Astrocyte (in vitro differentiated cells and primary cell): ENCODE measurements around the gene RIPOR3.

Experiments
- EZH2 ChIP-seq: IDR thresholded peaks from 2 replicates; pipeline ENCODE4 v1.6.1; 2012; ENCODE audit warnings: mild to moderate bottlenecking, low read length, inconsistent platforms; ENCODE audit not compliant: insufficient read depth
- TF ChIP-seq, protein P1 (sequence below): IDR thresholded peaks from 2 replicates; pipeline ENCODE4 v1.5.1; 2011; ENCODE audit warnings: low read depth, mild to moderate bottlenecking, inconsistent platforms, low read length, moderate library complexity; ENCODE audit not compliant: insufficient read depth

DNA sequence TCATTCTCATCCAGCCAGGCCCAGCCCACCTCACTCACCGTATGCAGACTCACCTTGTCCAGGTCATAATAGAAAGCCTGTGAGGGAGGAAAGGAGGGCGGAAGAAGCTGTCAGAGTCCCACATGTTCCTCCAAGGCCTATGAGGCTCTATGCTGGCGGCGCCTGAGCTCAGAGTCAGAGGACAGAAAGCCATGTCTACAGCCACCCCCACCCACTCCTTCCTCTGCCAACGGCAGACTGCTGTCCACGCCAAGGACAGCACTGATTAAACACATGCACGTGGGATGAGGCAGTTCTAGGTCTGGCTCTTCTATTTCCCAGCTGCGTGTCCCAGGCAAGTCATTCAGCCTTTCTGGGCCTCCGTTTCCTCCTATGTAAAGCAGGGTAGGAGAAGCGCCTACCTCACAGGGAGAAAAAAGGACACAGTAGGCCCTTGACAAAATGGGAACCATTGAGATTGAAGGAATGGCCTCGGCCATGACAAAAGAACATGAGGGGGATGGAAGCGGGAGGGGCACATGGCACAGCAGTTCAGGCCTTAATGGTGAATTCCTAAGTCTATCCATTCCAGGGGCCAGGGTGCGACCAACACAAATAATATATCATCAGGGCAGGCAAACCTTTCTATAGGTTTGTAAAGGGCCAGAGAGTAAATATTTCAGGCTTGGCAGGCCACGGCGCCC is 80.1 kb downstream of the RIPOR3 start:
- TF ChIP-seq, protein P1, sequence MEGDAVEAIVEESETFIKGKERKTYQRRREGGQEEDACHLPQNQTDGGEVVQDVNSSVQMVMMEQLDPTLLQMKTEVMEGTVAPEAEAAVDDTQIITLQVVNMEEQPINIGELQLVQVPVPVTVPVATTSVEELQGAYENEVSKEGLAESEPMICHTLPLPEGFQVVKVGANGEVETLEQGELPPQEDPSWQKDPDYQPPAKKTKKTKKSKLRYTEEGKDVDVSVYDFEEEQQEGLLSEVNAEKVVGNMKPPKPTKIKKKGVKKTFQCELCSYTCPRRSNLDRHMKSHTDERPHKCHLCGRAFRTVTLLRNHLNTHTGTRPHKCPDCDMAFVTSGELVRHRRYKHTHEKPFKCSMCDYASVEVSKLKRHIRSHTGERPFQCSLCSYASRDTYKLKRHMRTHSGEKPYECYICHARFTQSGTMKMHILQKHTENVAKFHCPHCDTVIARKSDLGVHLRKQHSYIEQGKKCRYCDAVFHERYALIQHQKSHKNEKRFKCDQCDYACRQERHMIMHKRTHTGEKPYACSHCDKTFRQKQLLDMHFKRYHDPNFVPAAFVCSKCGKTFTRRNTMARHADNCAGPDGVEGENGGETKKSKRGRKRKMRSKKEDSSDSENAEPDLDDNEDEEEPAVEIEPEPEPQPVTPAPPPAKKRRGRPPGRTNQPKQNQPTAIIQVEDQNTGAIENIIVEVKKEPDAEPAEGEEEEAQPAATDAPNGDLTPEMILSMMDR, result no peak
- TF ChIP-seq EZH2, result no peak
